Measurements from ENCODE around the gene OR2T29.

GRCh38 chr1:248576260-248576980, 13.8 kb upstream of the OR2T29 start:
- TF ChIP-seq CTCF (IDR thresholded peaks at IDR 0.05) (no peak), POLR2A (IDR thresholded peaks at IDR 0.05) (no peak)

All from heart left ventricle (tissue), 13 donors.